H9 (cell line): ENCODE data around the gene FGFR4. TPM values are rescaled to one million over a fixed set of nuclear protein-coding genes. Genes with fewer than 3 reads are reported as not detected.

ENCODE experiments used
- DNase-seq: peaks from one replicate; pipeline ENCODE4 v3.0.0-alpha.2; 2017
- H2AFZ ChIP-seq: one replicate; pipeline ENCODE4 v1.6.1; 2013; ENCODE audit warnings: mild to moderate bottlenecking, low read length, control low read depth, moderate library complexity
- H2AK5ac ChIP-seq: 2 replicates; pipeline ENCODE4 v1.6.1; 2013; ENCODE audit warnings: low read length, control low read depth, mixed read lengths; ENCODE audit not compliant: insufficient read length
- H2BK120ac ChIP-seq: one replicate; pipeline ENCODE4 v1.6.1; 2013; ENCODE audit warnings: low read depth, mild to moderate bottlenecking, low read length, control low read depth, inconsistent platforms; ENCODE audit not compliant: poor library complexity, severe bottlenecking
- H2BK12ac ChIP-seq: 2 replicates; pipeline ENCODE4 v1.6.1; 2013; ENCODE audit warnings: low read length, control low read depth, mixed read lengths, low read depth; ENCODE audit not compliant: insufficient read length
- H2BK15ac ChIP-seq: 2 replicates; pipeline ENCODE4 v1.6.1; 2013; ENCODE audit warnings: low read depth, low read length, control low read depth
- H2BK20ac ChIP-seq: one replicate; pipeline ENCODE4 v1.6.1; 2013; ENCODE audit warnings: low read depth, mild to moderate bottlenecking, low read length, control low read depth, inconsistent platforms; ENCODE audit not compliant: poor library complexity, severe bottlenecking
- H2BK5ac ChIP-seq: 2 replicates; pipeline ENCODE4 v1.6.1; 2013; ENCODE audit warnings: low read length, control low read depth, mixed read lengths; ENCODE audit not compliant: insufficient read length
- H3K14ac ChIP-seq: 2 replicates; pipeline ENCODE4 v1.6.1; 2013; ENCODE audit warnings: low read length, control low read depth; ENCODE audit not compliant: insufficient read depth
- H3K18ac ChIP-seq: 2 replicates; pipeline ENCODE4 v1.6.1; 2013; ENCODE audit warnings: low read depth, mild to moderate bottlenecking, mixed read lengths, low read length, control low read depth; ENCODE audit not compliant: insufficient read length
- H3K23ac ChIP-seq: 2 replicates; pipeline ENCODE4 v1.6.1; 2013; ENCODE audit warnings: low read length, control low read depth, mixed read lengths, low read depth; ENCODE audit not compliant: insufficient read length
- H3K23me2 ChIP-seq: 2 replicates; pipeline ENCODE4 v1.6.1; 2013; ENCODE audit warnings: low read depth, mild to moderate bottlenecking, mixed read lengths, low read length, control low read depth; ENCODE audit not compliant: insufficient read length, poor library complexity, severe bottlenecking
- H3K27ac ChIP-seq: 2 replicates; pipeline ENCODE4 v1.5.1; 2013; ENCODE audit warnings: low read length, control low read depth, mixed read lengths, low read depth; ENCODE audit not compliant: insufficient read length
- H3K27me3 ChIP-seq: 2 replicates; pipeline ENCODE4 v1.6.1; 2013; ENCODE audit warnings: low read length, control low read depth, inconsistent platforms; ENCODE audit not compliant: insufficient read depth
- H3K4ac ChIP-seq: 2 replicates; pipeline ENCODE4 v1.6.1; 2013; ENCODE audit warnings: low read depth, mild to moderate bottlenecking, control low read depth, inconsistent platforms, low read length, moderate library complexity
- H3K4me1 ChIP-seq: 2 replicates; pipeline ENCODE4 v1.6.1; 2013; ENCODE audit warnings: low read length, control low read depth, inconsistent platforms; ENCODE audit not compliant: insufficient read depth
- H3K4me2 ChIP-seq: 2 replicates; pipeline ENCODE4 v1.6.1; 2013; ENCODE audit warnings: low read length, control low read depth, mixed read lengths; ENCODE audit not compliant: insufficient read length, insufficient read depth
- H3K56ac ChIP-seq: 2 replicates; pipeline ENCODE4 v1.6.1; 2013; ENCODE audit warnings: low read depth, mild to moderate bottlenecking, mixed read lengths, low read length, control low read depth; ENCODE audit not compliant: insufficient read length
- H3K79me1 ChIP-seq: 2 replicates; pipeline ENCODE4 v1.6.1; 2013; ENCODE audit warnings: low read depth, mild to moderate bottlenecking, moderate library complexity, low read length, control low read depth, inconsistent platforms; ENCODE audit not compliant: insufficient read depth, poor library complexity, severe bottlenecking
- H3K79me2 ChIP-seq: 2 replicates; pipeline ENCODE4 v1.6.1; 2013; ENCODE audit warnings: low read length, control low read depth, inconsistent platforms; ENCODE audit not compliant: insufficient read depth
- H3K9ac ChIP-seq: 2 replicates; pipeline ENCODE4 v1.6.1; 2013; ENCODE audit warnings: low read length, control low read depth, mixed read lengths; ENCODE audit not compliant: insufficient read length; ENCODE audit errors: extremely low read depth
- H3K9me3 ChIP-seq: one replicate; pipeline ENCODE4 v1.6.1; 2013; ENCODE audit warnings: low read depth, low read length, inconsistent platforms; ENCODE audit not compliant: control insufficient read depth
- H3T11ph ChIP-seq: one replicate; pipeline ENCODE4 v1.6.1; 2013; ENCODE audit warnings: mild to moderate bottlenecking, low read length, control low read depth, inconsistent platforms
- H4K20me1 ChIP-seq: one replicate; pipeline ENCODE4 v1.6.1; 2013; ENCODE audit not compliant: control insufficient read depth, insufficient read length, insufficient read depth
- H4K5ac ChIP-seq: 2 replicates; pipeline ENCODE4 v1.6.1; 2013; ENCODE audit warnings: low read depth, mild to moderate bottlenecking, mixed read lengths, low read length, control low read depth; ENCODE audit not compliant: insufficient read length
- H4K8ac ChIP-seq: replicated peaks from 2 replicates; pipeline ENCODE4 v1.6.1; 2013; ENCODE audit warnings: low read length, control low read depth, mixed read lengths, low read depth; ENCODE audit not compliant: insufficient read length
- H4K91ac ChIP-seq: 2 replicates; pipeline ENCODE4 v1.6.1; 2013; ENCODE audit warnings: low read depth, mild to moderate bottlenecking, moderate library complexity, mixed read lengths, low read length, control low read depth; ENCODE audit not compliant: insufficient read length
- H3K27ac Mint-ChIP-seq, 3 experiments: 2 replicates in 2 of 3; 3 replicates in 1 of 3; pipeline ENCODE4 v1.8.0; 2020 to 2021; ENCODE audit warnings: mixed read lengths in 3 of 3, mild to moderate bottlenecking in 1 of 3, moderate library complexity in 1 of 3
- H3K27me3 Mint-ChIP-seq: 2 replicates; pipeline ENCODE4 v1.8.0; 2021; ENCODE audit warnings: low read depth, mild to moderate bottlenecking, moderate library complexity, mixed read lengths
- H3K36me3 Mint-ChIP-seq, 3 experiments: 2 replicates in 2 of 3; 3 replicates in 1 of 3; pipeline ENCODE4 v1.8.0; 2020 to 2021; ENCODE audit warnings: low read depth in 3 of 3, mixed read lengths in 3 of 3; ENCODE audit not compliant: insufficient read depth in 1 of 3
- H3K4me1 Mint-ChIP-seq, 2 experiments: 2 replicates each; pipeline ENCODE4 v1.8.0; 2020; ENCODE audit warnings: mixed read lengths in 2 of 2
- H3K4me3 Mint-ChIP-seq, 2 experiments: 2 replicates in 1 of 2; 3 replicates in 1 of 2; pipeline ENCODE4 v1.8.0; 2020 to 2021; ENCODE audit warnings: mild to moderate bottlenecking in 2 of 2, mixed read lengths in 2 of 2, moderate library complexity in 1 of 2
- H3K9me3 Mint-ChIP-seq, 2 experiments: 2 replicates in 1 of 2; 3 replicates in 1 of 2; pipeline ENCODE4 v1.8.0; 2020; ENCODE audit warnings: mild to moderate bottlenecking in 2 of 2, mixed read lengths in 2 of 2, moderate library complexity in 1 of 2
- WGBS: extraction: QIAGEN DNeasy Blood & Tissue Kit; methylation state at CpG from one replicate; pipeline ENCODE4 v1.1.7; 2013; ENCODE audit warnings: missing lambda C conversion rate, low lambda C conversion rate, mixed read lengths; ENCODE audit not compliant: insufficient read length; ENCODE audit errors: extremely low coverage; 5-methylcytosine and 5-hydroxymethylcytosine counted together
- total RNA-seq: library from RNA; stranded (reverse); gene quantifications from 2 replicates; pipeline ENCODE4 v1.2.1, GENCODE V29; 2021
- TF ChIP-seq, protein P1 (sequence below): fragments of 200-600 bp; sonication (generic); conservative IDR thresholded peaks from 3 replicates; pipeline ENCODE4 v1.8.0; 2021; ENCODE audit warnings: antibody characterized with exemption, mild to moderate bottlenecking

Gene FGFR4
- total RNA-seq, 1 experiment from 2014 or later: 52.8 TPM

DNA sequence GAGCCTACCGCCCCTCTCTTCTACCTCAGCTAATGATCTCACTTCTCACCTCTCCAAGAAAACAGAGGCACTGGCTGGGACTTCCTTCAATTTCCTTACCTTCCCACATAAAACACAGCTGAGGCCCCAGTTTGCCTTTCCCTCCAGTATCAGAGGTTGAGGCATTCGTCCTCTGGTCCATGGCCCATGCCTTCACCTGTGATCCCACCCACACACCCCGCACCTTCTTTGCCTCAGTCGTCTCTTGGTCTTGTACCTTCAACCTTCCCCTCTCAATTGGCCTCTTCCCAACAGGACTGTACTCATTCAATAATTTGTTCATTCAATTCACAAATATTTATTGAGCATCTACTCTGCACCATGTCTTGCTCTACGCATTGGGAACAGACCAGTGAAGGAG lies 35.9 kb downstream of the FGFR4 start:
- no peaks in the 10 kb centered on the region for H3K79me1 ChIP-seq
- H3K23ac ChIP-seq: no peak overlapping the region
- no peaks in the 10 kb centered on the region; a peak in 1 of 7 replicates for H3K36me3 Mint-ChIP-seq
- H3K9me3 ChIP-seq: no peaks in the 10 kb centered on the region
- H3K23me2 ChIP-seq: no peaks in the 10 kb centered on the region
- no peaks in the 10 kb centered on the region for H4K20me1 ChIP-seq
- peaks cover 8 to 19% of the 10 kb centered on the region in 2 experiments for H3K4me1 Mint-ChIP-seq
- DNase-seq: no peak
- H3K4me2 ChIP-seq: no peak overlapping the region
- H2BK120ac ChIP-seq: no peak overlapping the region
- no peak overlapping the region for H2BK5ac ChIP-seq
- no peak overlapping the region for H3K18ac ChIP-seq
- H3K14ac ChIP-seq: no peak overlapping the region
- H2AK5ac ChIP-seq: no peak overlapping the region
- WGBS: no CpG with 5 or more reads among the region's 5 CpGs
- no peak overlapping the region for H3T11ph ChIP-seq
- no peak overlapping the region for H2BK20ac ChIP-seq
- H4K91ac ChIP-seq: no peak overlapping the region
- no peak overlapping the region for H2BK15ac ChIP-seq
- TF ChIP-seq, protein P1, sequence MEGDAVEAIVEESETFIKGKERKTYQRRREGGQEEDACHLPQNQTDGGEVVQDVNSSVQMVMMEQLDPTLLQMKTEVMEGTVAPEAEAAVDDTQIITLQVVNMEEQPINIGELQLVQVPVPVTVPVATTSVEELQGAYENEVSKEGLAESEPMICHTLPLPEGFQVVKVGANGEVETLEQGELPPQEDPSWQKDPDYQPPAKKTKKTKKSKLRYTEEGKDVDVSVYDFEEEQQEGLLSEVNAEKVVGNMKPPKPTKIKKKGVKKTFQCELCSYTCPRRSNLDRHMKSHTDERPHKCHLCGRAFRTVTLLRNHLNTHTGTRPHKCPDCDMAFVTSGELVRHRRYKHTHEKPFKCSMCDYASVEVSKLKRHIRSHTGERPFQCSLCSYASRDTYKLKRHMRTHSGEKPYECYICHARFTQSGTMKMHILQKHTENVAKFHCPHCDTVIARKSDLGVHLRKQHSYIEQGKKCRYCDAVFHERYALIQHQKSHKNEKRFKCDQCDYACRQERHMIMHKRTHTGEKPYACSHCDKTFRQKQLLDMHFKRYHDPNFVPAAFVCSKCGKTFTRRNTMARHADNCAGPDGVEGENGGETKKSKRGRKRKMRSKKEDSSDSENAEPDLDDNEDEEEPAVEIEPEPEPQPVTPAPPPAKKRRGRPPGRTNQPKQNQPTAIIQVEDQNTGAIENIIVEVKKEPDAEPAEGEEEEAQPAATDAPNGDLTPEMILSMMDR: no peak
- H4K5ac ChIP-seq: no peak overlapping the region
- H3K9ac ChIP-seq: no peak overlapping the region
- H2AFZ ChIP-seq: no peak overlapping the region
- no peaks in the 10 kb centered on the region for H3K9me3 Mint-ChIP-seq
- H3K4me3 Mint-ChIP-seq: no peak overlapping the region
- H3K27ac Mint-ChIP-seq: no peak overlapping the region
- no peak overlapping the region for H3K56ac ChIP-seq
- H3K27me3 Mint-ChIP-seq: peaks cover 2% of the 10 kb centered on the region; the same call in 1 of the 2 replicates
- H3K4me1 ChIP-seq: no peaks in the 10 kb centered on the region
- no peak overlapping the region for H2BK12ac ChIP-seq
- H3K4ac ChIP-seq: no peak overlapping the region
- no peak overlapping the region for H4K8ac ChIP-seq
- no peak overlapping the region for H3K27ac ChIP-seq
- H3K79me2 ChIP-seq: no peaks in the 10 kb centered on the region
- no peaks in the 10 kb centered on the region for H3K27me3 ChIP-seq
